Peyer's patch (tissue), 4 donors: ENCODE measurements around the gene DCHS1.

ENCODE experiments used
- POLR2A ChIP-seq, 2 donors: fragments of 450-650 bp; IDR thresholded peaks; one replicate each; pipeline ENCODE4 v1.5.1; 2017; ENCODE audit warnings: antibody characterized with exemption in 2 of 2, mild to moderate bottlenecking in 2 of 2, moderate library complexity in 2 of 2
- TF ChIP-seq, protein P1 (sequence below), 6 experiments: fragments of 450-650 bp in 4 of 6; fragments of 200-600 bp in 2 of 6; sonication (generic) in 1 of 6; IDR thresholded peaks; one replicate each; pipeline ENCODE4 v1.5.1; 2017 to 2019; ENCODE audit warnings: antibody characterized with exemption in 6 of 6, mild to moderate bottlenecking in 3 of 6, moderate library complexity in 1 of 6

DNA sequence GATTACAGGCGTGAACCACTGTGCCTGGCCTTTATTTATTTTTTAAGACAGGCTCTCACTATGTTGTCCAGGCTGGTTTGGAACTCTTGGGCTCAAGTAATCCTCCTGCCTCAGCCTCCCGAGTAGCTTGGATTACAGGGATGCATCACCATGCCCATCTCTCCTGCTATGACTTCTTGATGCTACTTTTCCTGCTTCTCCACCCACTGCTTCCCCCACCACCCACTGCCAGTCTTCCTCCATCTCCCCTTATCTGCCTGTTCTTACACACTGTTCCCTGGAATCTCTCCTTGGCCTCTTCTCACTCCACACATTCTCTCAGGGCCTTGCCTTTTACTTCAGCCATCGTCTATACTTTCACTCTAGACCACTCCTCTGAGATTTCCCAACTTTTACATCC, 19.1 kb downstream of the DCHS1 start:
- no peak for TF ChIP-seq POLR2A (IDR thresholded peaks at IDR 0.05)
- TF ChIP-seq, protein P1, sequence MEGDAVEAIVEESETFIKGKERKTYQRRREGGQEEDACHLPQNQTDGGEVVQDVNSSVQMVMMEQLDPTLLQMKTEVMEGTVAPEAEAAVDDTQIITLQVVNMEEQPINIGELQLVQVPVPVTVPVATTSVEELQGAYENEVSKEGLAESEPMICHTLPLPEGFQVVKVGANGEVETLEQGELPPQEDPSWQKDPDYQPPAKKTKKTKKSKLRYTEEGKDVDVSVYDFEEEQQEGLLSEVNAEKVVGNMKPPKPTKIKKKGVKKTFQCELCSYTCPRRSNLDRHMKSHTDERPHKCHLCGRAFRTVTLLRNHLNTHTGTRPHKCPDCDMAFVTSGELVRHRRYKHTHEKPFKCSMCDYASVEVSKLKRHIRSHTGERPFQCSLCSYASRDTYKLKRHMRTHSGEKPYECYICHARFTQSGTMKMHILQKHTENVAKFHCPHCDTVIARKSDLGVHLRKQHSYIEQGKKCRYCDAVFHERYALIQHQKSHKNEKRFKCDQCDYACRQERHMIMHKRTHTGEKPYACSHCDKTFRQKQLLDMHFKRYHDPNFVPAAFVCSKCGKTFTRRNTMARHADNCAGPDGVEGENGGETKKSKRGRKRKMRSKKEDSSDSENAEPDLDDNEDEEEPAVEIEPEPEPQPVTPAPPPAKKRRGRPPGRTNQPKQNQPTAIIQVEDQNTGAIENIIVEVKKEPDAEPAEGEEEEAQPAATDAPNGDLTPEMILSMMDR (IDR thresholded peaks at IDR 0.05): no peak
